ENCODE data around the gene GPR75. TPM values are rescaled to one million over a fixed set of nuclear protein-coding genes. Genes with fewer than 3 reads are reported as not detected.

The GPR75 gene
- total and polyA plus RNA-seq, 2 experiments from 2014 or later = 0.34 to 4.1 TPM

GRCh38 chr2:53907582-53907981 is 47.8 kb upstream of the GPR75 start:
- peaks cover 52% of the 10 kb centered on the region for H3K36me3 Mint-ChIP-seq (ENCODE audit: low read depth)
- peak overlapping the region; percentile 21; the same call in 1 of the 2 replicates for H3K27ac Mint-ChIP-seq
- H3K27me3 Mint-ChIP-seq (ENCODE audit: insufficient read depth, low read depth, poor library complexity) = peaks cover 5% of the 10 kb centered on the region

GRCh38 chr2:53905396-53905795 is 45.6 kb upstream of the GPR75 start:
- H3K9me3 Mint-ChIP-seq = no peaks in the 10 kb centered on the region
- ATAC-seq (no peak), DNase-seq (ENCODE audit: low spot score) (no peak)
- H3K79me2 ChIP-seq (replicated peaks; ENCODE audit: insufficient read depth) = peaks cover 3% of the 10 kb centered on the region; the same call in 1 of the 2 replicates
- no peaks in the 10 kb centered on the region for H3K27me3 ChIP-seq (ENCODE audit: insufficient read depth)
- H3K9me2 ChIP-seq (ENCODE audit: insufficient read depth) = no peaks in the 10 kb centered on the region
- H3F3A ChIP-seq (replicated peaks; ENCODE audit: low read depth) = no peaks in the 10 kb centered on the region
- no peak overlapping the region for H3K27ac Mint-ChIP-seq
- H3K4me2 ChIP-seq = no peak overlapping the region
- no peaks in the 10 kb centered on the region for H3K4me1 ChIP-seq (ENCODE audit: insufficient read depth)
- peaks cover 53% of the 10 kb centered on the region for H3K36me3 ChIP-seq (ENCODE audit: insufficient read depth)
- no peak overlapping the region for H3K4me3 ChIP-seq
- H3K4me3 Mint-ChIP-seq = no peak overlapping the region
- peaks cover 7% of the 10 kb centered on the region; the same call in 1 of the 3 replicates for H3K4me1 Mint-ChIP-seq
- H2AFZ ChIP-seq = no peak overlapping the region
- peaks cover 67% of the 10 kb centered on the region for H3K36me3 Mint-ChIP-seq (ENCODE audit: low read depth)
- H4K20me1 ChIP-seq (replicated peaks; ENCODE audit: insufficient read depth) = peaks cover 7% of the 10 kb centered on the region; the same call in 1 of the 2 replicates
- H3K27ac ChIP-seq (ENCODE audit: low read depth) = no peak overlapping the region
- H3K27me3 Mint-ChIP-seq (ENCODE audit: insufficient read depth, low read depth, poor library complexity) = peaks cover 5% of the 10 kb centered on the region
- TF ChIP-seq EZH2 (IDR thresholded peaks at IDR 0.05; ENCODE audit: low read depth, unreplicated experiment) (no peak), REST (IDR thresholded peaks at IDR 0.05; ENCODE audit: unreplicated experiment) (no peak), ZNF114 (CRISPR knock-in tag; IDR thresholded peaks at IDR 0.05) (no peak), STAT1 (IDR thresholded peaks at IDR 0.05; ENCODE audit: unreplicated experiment) (no peak), ZNF331 (CRISPR knock-in tag; IDR thresholded peaks at IDR 0.05; ENCODE audit: low read depth) (no peak), CTCF (conservative IDR thresholded peaks at IDR 0.05; ENCODE audit: low read depth in 2 of 2) (no peak), EZH2phosphoT487 (IDR thresholded peaks at IDR 0.05; ENCODE audit: unreplicated experiment) (no peak), JUNB (IDR thresholded peaks at IDR 0.05; ENCODE audit: unreplicated experiment) (no peak), POLR2AphosphoS5 (IDR thresholded peaks at IDR 0.05; ENCODE audit: low read depth) (no peak), ZNF462 (CRISPR knock-in tag; IDR thresholded peaks at IDR 0.05) (no peak)

More at GRCh38 chr2:53907582-53907981, 47.8 kb upstream of the GPR75 start:
- DNase-seq (ENCODE audit: low spot score) (no peak), ATAC-seq (no peak)
- no peak overlapping the region for H2AFZ ChIP-seq
- no peaks in the 10 kb centered on the region for H3K27me3 ChIP-seq (ENCODE audit: insufficient read depth)
- H3K9me3 Mint-ChIP-seq = no peaks in the 10 kb centered on the region
- H3F3A ChIP-seq (replicated peaks; ENCODE audit: low read depth) = no peaks in the 10 kb centered on the region
- no peaks in the 10 kb centered on the region for H3K9me2 ChIP-seq (ENCODE audit: insufficient read depth)
- 0 out of 2 replicates have a peak, but pooled peaks cover 7% of the 10 kb centered on the region for H4K20me1 ChIP-seq (replicated peaks; ENCODE audit: insufficient read depth)
- H3K36me3 ChIP-seq (ENCODE audit: insufficient read depth) = peaks cover 43% of the 10 kb centered on the region
- no peak overlapping the region for H3K4me3 Mint-ChIP-seq
- no peak overlapping the region for H3K4me2 ChIP-seq
- no peak overlapping the region for H3K4me3 ChIP-seq
- peaks cover 9% of the 10 kb centered on the region; the same call in 1 of the 2 replicates for H3K79me2 ChIP-seq (replicated peaks; ENCODE audit: insufficient read depth)
- H3K4me1 ChIP-seq (ENCODE audit: insufficient read depth) = no peaks in the 10 kb centered on the region
- no peak overlapping the region for H3K27ac ChIP-seq (ENCODE audit: low read depth)
- no peak for TF ChIP-seq ZNF331 (CRISPR knock-in tag; IDR thresholded peaks at IDR 0.05; ENCODE audit: low read depth)
- H3K4me1 Mint-ChIP-seq = peaks cover 7% of the 10 kb centered on the region; the same call in 1 of the 3 replicates

Data from GM23338 (cell line).